ENCODE measurements around the gene PTPRA.
"Not testable (repeated sequence)": the region's sequence is repeated elsewhere in the genome, so short reads cannot be mapped to it uniquely, and the experiment has no call there.

PTPRA gene

GRCh38 chr20:3074812-3075211 is 201.5 kb downstream of the PTPRA start:
- no peak overlapping the region for H3K27ac ChIP-seq (ENCODE audit: low read length)
- H3K4me3 ChIP-seq (ENCODE audit: low read length) = no peak overlapping the region
- no peaks in the 10 kb centered on the region; the same call in 1 of the 2 replicates for H3K4me1 ChIP-seq (ENCODE audit: insufficient read depth, low read length)
- no peaks in the 10 kb centered on the region for H3K36me3 ChIP-seq (ENCODE audit: insufficient read depth, low read depth, low read length)
- no peak overlapping the region for H3K9ac ChIP-seq (ENCODE audit: low read depth, low read length)
- H3K27me3 ChIP-seq (ENCODE audit: insufficient read depth, low read length) = peaks cover 54% of the 10 kb centered on the region
- H3K9me3 ChIP-seq (ENCODE audit: insufficient read depth, low read depth, low read length) = peaks cover 4% of the 10 kb centered on the region; the same call in 1 of the 2 replicates

GRCh38 chr20:3075315-3075714 is 202.0 kb downstream of the PTPRA start:
- not testable (repeated sequence) for H3K9me3 ChIP-seq (ENCODE audit: insufficient read depth, low read depth, low read length); H3K36me3 ChIP-seq (ENCODE audit: insufficient read depth, low read depth, low read length); H3K27ac ChIP-seq (ENCODE audit: low read length); H3K9ac ChIP-seq (ENCODE audit: low read depth, low read length); H3K4me1 ChIP-seq (ENCODE audit: insufficient read depth, low read length); H3K4me3 ChIP-seq (ENCODE audit: low read length)
- H3K27me3 ChIP-seq (ENCODE audit: insufficient read depth, low read length) = peaks cover 59% of the 10 kb centered on the region

GRCh38 chr20:3077618-3078134 is 204.4 kb downstream of the PTPRA start:
- no peaks in the 10 kb centered on the region for H3K36me3 ChIP-seq (ENCODE audit: insufficient read depth, low read depth, low read length)
- H3K9me3 ChIP-seq (ENCODE audit: insufficient read depth, low read depth, low read length) = peaks cover 4% of the 10 kb centered on the region; the same call in 1 of the 2 replicates
- H3K27me3 ChIP-seq (ENCODE audit: insufficient read depth, low read length) = peaks cover 59% of the 10 kb centered on the region
- H3K9ac ChIP-seq (ENCODE audit: low read depth, low read length) = no peak overlapping the region
- no peaks in the 10 kb centered on the region; the same call in 1 of the 2 replicates for H3K4me1 ChIP-seq (ENCODE audit: insufficient read depth, low read length)
- no peak overlapping the region for H3K4me3 ChIP-seq (ENCODE audit: low read length)
- no peak overlapping the region for H3K27ac ChIP-seq (ENCODE audit: low read length)

GRCh38 chr20:3080939-3081388 is 207.7 kb downstream of the PTPRA start:
- Histone ChIP-seq H3K36me3 (ENCODE audit: insufficient read depth, low read depth, low read length) (no peaks in the 10 kb centered on the region), H3K27ac (ENCODE audit: low read length) (no peak overlapping the region), H3K9me3 (ENCODE audit: insufficient read depth, low read depth, low read length) (no peaks in the 10 kb centered on the region), H3K4me3 (ENCODE audit: low read length) (no peak overlapping the region), H3K9ac (ENCODE audit: low read depth, low read length) (no peak overlapping the region), H3K27me3 (ENCODE audit: insufficient read depth, low read length) (peaks cover 69% of the 10 kb centered on the region), H3K4me1 (ENCODE audit: insufficient read depth, low read length) (peaks cover 6% of the 10 kb centered on the region; the same call in 1 of the 2 replicates)

GRCh38 chr20:3081641-3082040 is 208.4 kb downstream of the PTPRA start:
- no peaks in the 10 kb centered on the region for H3K9me3 ChIP-seq (ENCODE audit: insufficient read depth, low read depth, low read length)
- no peak overlapping the region for H3K4me3 ChIP-seq (ENCODE audit: low read length)
- no peak overlapping the region for H3K27ac ChIP-seq (ENCODE audit: low read length)
- H3K9ac ChIP-seq (ENCODE audit: low read depth, low read length) = no peak overlapping the region
- H3K27me3 ChIP-seq (ENCODE audit: insufficient read depth, low read length) = peaks cover 69% of the 10 kb centered on the region
- no peaks in the 10 kb centered on the region for H3K36me3 ChIP-seq (ENCODE audit: insufficient read depth, low read depth, low read length)
- H3K4me1 ChIP-seq (ENCODE audit: insufficient read depth, low read length) = peaks cover 6% of the 10 kb centered on the region; the same call in 1 of the 2 replicates

GRCh38 chr20:3082306-3082951 is 209.1 kb downstream of the PTPRA start:
- Histone ChIP-seq H3K9ac (ENCODE audit: low read depth, low read length) (no peak overlapping the region), H3K4me3 (ENCODE audit: low read length) (peak overlapping the region; percentile 53; the same call in 1 of the 2 replicates), H3K9me3 (ENCODE audit: insufficient read depth, low read depth, low read length) (no peaks in the 10 kb centered on the region), H3K27me3 (ENCODE audit: insufficient read depth, low read length) (peaks cover 69% of the 10 kb centered on the region), H3K27ac (ENCODE audit: low read length) (no peak overlapping the region), H3K4me1 (ENCODE audit: insufficient read depth, low read length) (peaks cover 6% of the 10 kb centered on the region; the same call in 1 of the 2 replicates), H3K36me3 (ENCODE audit: insufficient read depth, low read depth, low read length) (no peaks in the 10 kb centered on the region)

GRCh38 chr20:3082955-3083952 is 210.0 kb downstream of the PTPRA start:
- H3K9me3 ChIP-seq (ENCODE audit: insufficient read depth, low read depth, low read length) = no peaks in the 10 kb centered on the region
- H3K27ac ChIP-seq (ENCODE audit: low read length) = no peak overlapping the region
- H3K9ac ChIP-seq (ENCODE audit: low read depth, low read length) = no peak overlapping the region
- H3K27me3 ChIP-seq (ENCODE audit: insufficient read depth, low read length) = peaks cover 61% of the 10 kb centered on the region
- peaks cover 6% of the 10 kb centered on the region; the same call in 1 of the 2 replicates for H3K4me1 ChIP-seq (ENCODE audit: insufficient read depth, low read length)
- peak overlapping the region; percentile 57 for H3K4me3 ChIP-seq (ENCODE audit: low read length)
- no peaks in the 10 kb centered on the region for H3K36me3 ChIP-seq (ENCODE audit: insufficient read depth, low read depth, low read length)

- Histone ChIP-seq H3K36me3 (ENCODE audit: insufficient read depth, low read depth, low read length) (no peaks in the 10 kb centered on the region), H3K4me1 (ENCODE audit: insufficient read depth, low read length) (peaks cover 6% of the 10 kb centered on the region; the same call in 1 of the 2 replicates), H3K9ac (ENCODE audit: low read depth, low read length) (no peak within 1 kb of the TSS), H3K9me3 (ENCODE audit: insufficient read depth, low read depth, low read length) (no peaks in the 10 kb centered on the region), H3K27ac (ENCODE audit: low read length) (no peak within 1 kb of the TSS), H3K4me3 (ENCODE audit: low read length) (peak within 1 kb of the TSS; percentile 57; the same call in 1 of the 2 replicates), H3K27me3 (ENCODE audit: insufficient read depth, low read length) (peaks cover 57% of the 10 kb centered on the region)
Measured at GRCh38 chr20:3084283-3084985, 211.2 kb downstream of the PTPRA start, which contains the start of gene AVP. AVP (minus strand) TSS chr20:3084724; CDS start chr20:3084674, 50 bp downstream.

GRCh38 chr20:3084986-3085360 is 211.7 kb downstream of the PTPRA start:
- H3K4me3 ChIP-seq (ENCODE audit: low read length) = no peak overlapping the region
- no peaks in the 10 kb centered on the region for H3K36me3 ChIP-seq (ENCODE audit: insufficient read depth, low read depth, low read length)
- H3K27me3 ChIP-seq (ENCODE audit: insufficient read depth, low read length) = peaks cover 56% of the 10 kb centered on the region

DNA sequence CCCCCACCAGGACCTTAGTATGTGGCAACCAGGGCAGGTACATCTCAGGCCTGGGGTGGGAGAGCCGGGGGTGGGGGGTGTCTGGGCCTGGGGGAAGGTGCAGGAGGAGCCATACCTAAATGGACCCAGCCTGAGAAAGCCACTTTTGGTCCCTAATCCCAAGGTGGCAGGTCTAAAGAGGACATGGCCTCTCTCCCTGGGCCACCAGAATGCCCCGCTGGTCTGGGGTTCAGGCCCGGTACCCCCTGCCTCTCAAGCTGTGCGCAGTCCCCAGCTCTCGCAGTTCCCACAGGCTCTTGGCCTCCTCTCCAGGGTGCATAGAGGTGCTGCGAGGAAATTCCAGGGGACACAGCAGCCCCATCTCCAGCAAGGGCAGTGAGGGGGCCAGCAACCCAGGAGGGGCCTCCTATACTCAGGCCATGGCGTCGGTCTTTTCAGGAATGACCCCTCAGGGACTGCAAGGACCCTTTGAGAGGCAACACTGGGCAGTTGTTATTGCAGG is 212.3 kb downstream of the PTPRA start:
- no peak overlapping the region for H3K4me3 ChIP-seq (ENCODE audit: low read length)
- H3K9ac ChIP-seq (ENCODE audit: low read depth, low read length) = no peak overlapping the region
- H3K9me3 ChIP-seq (ENCODE audit: insufficient read depth, low read depth, low read length) = no peaks in the 10 kb centered on the region
- no peaks in the 10 kb centered on the region for H3K36me3 ChIP-seq (ENCODE audit: insufficient read depth, low read depth, low read length)
- H3K27me3 ChIP-seq (ENCODE audit: insufficient read depth, low read length) = peaks cover 56% of the 10 kb centered on the region
- peaks cover 6% of the 10 kb centered on the region; the same call in 1 of the 2 replicates for H3K4me1 ChIP-seq (ENCODE audit: insufficient read depth, low read length)
- H3K27ac ChIP-seq (ENCODE audit: low read length) = no peak overlapping the region

More at GRCh38 chr20:3084986-3085360, 211.7 kb downstream of the PTPRA start:
- peaks cover 6% of the 10 kb centered on the region; the same call in 1 of the 2 replicates for H3K4me1 ChIP-seq (ENCODE audit: insufficient read depth, low read length)
- H3K9me3 ChIP-seq (ENCODE audit: insufficient read depth, low read depth, low read length) = no peaks in the 10 kb centered on the region
- H3K9ac ChIP-seq (ENCODE audit: low read depth, low read length) = no peak overlapping the region
- H3K27ac ChIP-seq (ENCODE audit: low read length) = no peak overlapping the region

GRCh38 chr20:3088031-3088430 is 214.8 kb downstream of the PTPRA start:
- Histone ChIP-seq H3K9me3 (ENCODE audit: insufficient read depth, low read depth, low read length) (no peaks in the 10 kb centered on the region), H3K4me1 (ENCODE audit: insufficient read depth, low read length) (peaks cover 6% of the 10 kb centered on the region; the same call in 1 of the 2 replicates), H3K4me3 (ENCODE audit: low read length) (no peak overlapping the region), H3K9ac (ENCODE audit: low read depth, low read length) (no peak overlapping the region), H3K36me3 (ENCODE audit: insufficient read depth, low read depth, low read length) (no peaks in the 10 kb centered on the region), H3K27ac (ENCODE audit: low read length) (no peak overlapping the region), H3K27me3 (ENCODE audit: insufficient read depth, low read length) (peaks cover 53% of the 10 kb centered on the region)

Measured in iPS-20b (cell line).